Brain microvascular endothelial cell (primary cell): ENCODE results near the gene OSR1.
A peak's percentile ranks its signal among the peaks of the same experiment; 100 is the strongest.
"Not testable (repeated sequence)": the region's sequence is repeated elsewhere in the genome, so short reads cannot be mapped to it uniquely, and the experiment has no call there.

Source experiments
- DNase-seq: peaks from one replicate; pipeline ENCODE4 v3.0.0-alpha.2; 2020
- H3K27ac ChIP-seq: fragments of 250-450 bp; sonication (Bioruptor Pico); 2 replicates; pipeline ENCODE4 v1.5.1; 2020; ENCODE audit warnings: mild to moderate bottlenecking, moderate library complexity
- H3K27me3 ChIP-seq: fragments of 250-450 bp; sonication (Bioruptor Pico); replicated peaks from 2 replicates; pipeline ENCODE4 v1.5.1; 2020; ENCODE audit warnings: mild to moderate bottlenecking
- H3K36me3 ChIP-seq: fragments of 250-450 bp; sonication (Bioruptor Pico); replicated peaks from 2 replicates; pipeline ENCODE4 v1.5.1; 2020; ENCODE audit warnings: mild to moderate bottlenecking
- H3K4me3 ChIP-seq: 2 replicates; pipeline ENCODE4 v1.5.1; 2011; ENCODE audit warnings: low read depth, mild to moderate bottlenecking, control low read depth, low read length, moderate library complexity
- in situ Hi-C: cut with HindIII; loops from 2 replicates; pipeline ENCODE4 v1.10.0; 2017; ENCODE audit warnings: low sequenced_read_pairs, low pct_ligation_motif_present
- TF ChIP-seq, protein P1 (sequence below): IDR thresholded peaks from 2 replicates; pipeline ENCODE4 v1.5.1; 2011; ENCODE audit warnings: low read depth, mild to moderate bottlenecking, moderate library complexity, low read length, control low read depth, inconsistent platforms; ENCODE audit errors: missing control alignments

Gene OSR1

DNA sequence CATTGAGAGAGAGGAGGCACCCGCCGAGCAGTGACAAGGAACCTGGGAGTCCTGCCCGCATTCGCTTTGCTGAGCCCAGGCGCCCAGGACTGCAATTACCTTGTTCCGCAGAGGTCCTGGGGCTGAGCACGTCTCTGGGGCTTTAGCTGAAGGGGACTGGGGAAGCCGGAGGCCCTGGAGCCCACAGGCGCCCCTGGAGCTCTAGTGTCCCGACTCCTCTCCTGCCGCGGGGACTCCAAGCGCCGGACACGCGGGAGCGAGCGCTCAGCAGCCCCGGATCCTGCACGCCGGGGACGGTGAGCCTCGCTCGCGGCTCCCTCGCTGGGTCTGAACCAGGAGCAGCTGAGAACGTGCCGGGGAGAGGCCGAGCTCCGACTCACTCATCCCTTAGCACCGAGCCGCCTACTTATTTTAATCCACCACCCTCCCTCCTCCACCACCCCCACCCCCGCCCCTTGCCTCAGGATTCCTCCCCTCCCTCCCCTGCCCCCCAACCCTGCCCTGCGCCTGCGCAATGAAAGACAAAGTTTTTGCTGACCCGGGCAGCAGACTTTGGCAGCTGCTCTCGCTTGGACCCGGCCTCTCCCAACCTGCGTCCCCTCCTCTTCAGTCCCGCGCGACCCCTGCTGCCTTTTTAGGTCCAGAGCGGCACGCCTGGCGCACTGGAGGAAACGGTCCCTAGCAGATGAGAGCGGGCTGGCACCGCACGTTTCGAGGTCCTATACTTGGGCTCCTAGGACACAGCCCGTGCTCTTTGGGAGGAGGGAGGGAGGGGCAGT, at the start of gene OSR1:
TSS of gene OSR1 (minus strand) at position 382 of the 779 bp plus-strand sequence. CDS start 4,818 bp downstream, outside the sequence.
- peak within 1 kb of the TSS; percentile 5 for H3K27ac ChIP-seq
- DNase-seq = peak; percentile 75
- no peaks in the 10 kb centered on the region for H3K27me3 ChIP-seq
- TF ChIP-seq, protein P1, sequence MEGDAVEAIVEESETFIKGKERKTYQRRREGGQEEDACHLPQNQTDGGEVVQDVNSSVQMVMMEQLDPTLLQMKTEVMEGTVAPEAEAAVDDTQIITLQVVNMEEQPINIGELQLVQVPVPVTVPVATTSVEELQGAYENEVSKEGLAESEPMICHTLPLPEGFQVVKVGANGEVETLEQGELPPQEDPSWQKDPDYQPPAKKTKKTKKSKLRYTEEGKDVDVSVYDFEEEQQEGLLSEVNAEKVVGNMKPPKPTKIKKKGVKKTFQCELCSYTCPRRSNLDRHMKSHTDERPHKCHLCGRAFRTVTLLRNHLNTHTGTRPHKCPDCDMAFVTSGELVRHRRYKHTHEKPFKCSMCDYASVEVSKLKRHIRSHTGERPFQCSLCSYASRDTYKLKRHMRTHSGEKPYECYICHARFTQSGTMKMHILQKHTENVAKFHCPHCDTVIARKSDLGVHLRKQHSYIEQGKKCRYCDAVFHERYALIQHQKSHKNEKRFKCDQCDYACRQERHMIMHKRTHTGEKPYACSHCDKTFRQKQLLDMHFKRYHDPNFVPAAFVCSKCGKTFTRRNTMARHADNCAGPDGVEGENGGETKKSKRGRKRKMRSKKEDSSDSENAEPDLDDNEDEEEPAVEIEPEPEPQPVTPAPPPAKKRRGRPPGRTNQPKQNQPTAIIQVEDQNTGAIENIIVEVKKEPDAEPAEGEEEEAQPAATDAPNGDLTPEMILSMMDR = peak; percentile 3
- H3K4me3 ChIP-seq = peak within 1 kb of the TSS; percentile 67
- H3K36me3 ChIP-seq = peaks cover under 1% of the 10 kb centered on the region
- in situ Hi-C loops = loop anchor here (25.0 kb wide), 1 partner anchor 504 kb away; no protein-coding TSS in a partner anchor

DNA sequence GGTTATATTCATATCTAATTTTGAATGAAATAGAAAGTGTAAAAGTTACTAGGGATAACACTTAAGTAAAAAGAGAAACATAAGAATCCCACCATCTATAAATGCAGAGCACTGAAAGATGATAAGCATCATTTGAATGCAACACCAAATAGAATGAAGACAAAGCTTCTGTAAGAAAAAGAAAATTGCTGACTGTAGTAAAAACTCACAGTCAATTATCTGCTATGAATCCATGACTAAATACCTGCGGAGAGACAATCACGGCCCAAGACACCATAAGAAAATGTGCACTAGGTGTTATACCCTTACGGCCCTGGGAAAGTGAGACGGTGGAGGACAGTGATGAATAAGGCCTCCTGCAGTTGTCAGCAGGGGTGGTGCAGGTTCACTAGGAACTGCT, 45.4 kb upstream of the OSR1 start:
- in situ Hi-C loops = no loop called here
- H3K36me3 ChIP-seq = no peaks in the 10 kb centered on the region
- H3K27ac ChIP-seq = no peak overlapping the region
- no peak for DNase-seq
- TF ChIP-seq, protein P1 = no peak
- no peaks in the 10 kb centered on the region for H3K27me3 ChIP-seq
- H3K4me3 ChIP-seq = no peak overlapping the region

DNA sequence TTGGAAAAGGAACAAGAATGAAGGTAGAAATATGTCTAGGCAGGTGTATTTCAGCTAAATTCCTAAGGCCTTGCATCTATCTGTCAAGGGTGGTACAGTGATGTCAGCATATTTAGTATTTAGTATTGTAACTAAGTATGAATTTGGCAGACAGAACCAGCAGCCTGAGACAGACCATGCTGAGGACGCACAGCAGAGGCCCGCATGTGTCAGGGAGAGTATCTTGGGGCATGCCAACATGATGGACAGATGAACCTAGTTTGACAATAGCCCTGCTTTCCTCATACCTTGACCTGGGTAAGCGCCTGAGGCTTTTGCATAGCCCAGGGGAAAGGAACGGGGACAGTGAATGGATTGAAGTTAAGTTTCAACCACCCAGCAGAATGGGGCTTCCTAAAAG, 33.8 kb upstream of the OSR1 start:
- H3K27me3 ChIP-seq = no peaks in the 10 kb centered on the region
- H3K36me3 ChIP-seq = no peaks in the 10 kb centered on the region
- H3K4me3 ChIP-seq = no peak overlapping the region
- no peak for DNase-seq
- in situ Hi-C loops = no loop called here
- no peak overlapping the region for H3K27ac ChIP-seq
- TF ChIP-seq, protein P1 = no peak

DNA sequence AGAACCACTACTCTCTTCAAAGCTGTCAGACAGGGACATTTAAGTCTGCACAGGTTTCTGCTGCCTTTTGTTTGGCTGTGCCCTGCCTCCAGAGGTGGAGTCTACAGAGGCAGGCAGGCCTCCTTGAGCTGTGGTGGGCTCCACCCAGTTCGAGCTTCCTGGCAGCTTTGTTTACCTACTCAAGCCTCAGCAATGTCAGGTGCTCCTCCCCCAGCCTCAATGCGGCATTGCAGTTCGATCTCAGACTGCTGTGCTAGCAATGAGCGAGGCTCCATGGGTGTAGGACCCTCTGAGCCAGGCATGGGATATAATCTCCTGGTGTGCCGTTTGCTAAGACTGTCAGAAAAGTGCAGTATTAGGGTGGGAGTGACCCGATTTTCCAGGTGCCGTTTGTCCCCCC, 31.0 kb upstream of the OSR1 start:
- H3K27me3 ChIP-seq, H3K36me3 ChIP-seq, DNase-seq, in situ Hi-C loops, H3K4me3 ChIP-seq, H3K27ac ChIP-seq: not testable (repeated sequence)

DNA sequence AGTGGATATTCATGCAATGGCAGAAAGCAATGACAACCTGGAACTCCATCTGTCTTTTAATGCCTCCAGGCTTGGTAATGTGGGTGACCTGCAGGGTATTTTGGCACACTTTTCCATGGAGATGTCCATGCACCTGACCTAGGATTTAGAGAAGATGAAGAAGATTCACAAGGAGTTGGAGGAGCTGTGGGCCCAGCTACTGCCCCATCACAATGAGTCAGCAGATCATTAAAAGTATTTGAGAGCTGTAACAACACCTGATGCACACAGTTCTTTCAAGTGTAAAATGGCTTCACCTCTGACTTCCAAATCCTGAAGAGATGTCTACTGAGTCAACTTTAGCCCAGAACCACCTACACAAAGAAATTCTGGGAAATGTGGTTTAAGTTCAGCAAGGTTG, 22.1 kb upstream of the OSR1 start:
- Histone ChIP-seq H3K27ac (no peak overlapping the region), H3K36me3 (no peaks in the 10 kb centered on the region), H3K27me3 (no peaks in the 10 kb centered on the region), H3K4me3 (no peak overlapping the region)
- TF ChIP-seq, protein P1 = no peak
- in situ Hi-C loops = no loop called here
- DNase-seq = no peak

DNA sequence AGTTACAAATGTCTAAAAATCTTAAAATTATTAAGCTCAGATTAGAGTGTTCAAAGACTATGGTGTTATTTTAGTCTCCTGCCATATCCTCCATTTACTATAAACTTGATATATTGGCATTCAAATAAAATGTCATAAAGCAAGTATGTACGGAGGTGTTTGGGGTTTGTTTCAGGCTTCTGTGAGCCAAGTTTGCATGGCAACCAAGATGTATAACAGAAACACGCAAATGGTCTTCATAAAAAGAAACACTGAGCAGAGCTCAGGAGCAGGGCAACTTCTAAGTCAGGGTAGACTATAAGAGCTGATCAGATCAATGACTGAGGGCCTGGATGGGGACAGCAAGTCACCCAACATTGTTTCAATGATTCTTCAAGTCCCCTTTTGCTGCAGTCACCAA, 20.5 kb upstream of the OSR1 start:
- DNase-seq = no peak
- H3K36me3 ChIP-seq = no peaks in the 10 kb centered on the region
- in situ Hi-C loops = no loop called here
- H3K4me3 ChIP-seq = no peak overlapping the region
- H3K27me3 ChIP-seq = no peaks in the 10 kb centered on the region
- H3K27ac ChIP-seq = no peak overlapping the region
- TF ChIP-seq, protein P1 = no peak
